GM12892 (cell line): ENCODE measurements around the gene ZFPM1.

Source experiments
- POLR2A ChIP-seq: IDR thresholded peaks from 2 replicates; pipeline ENCODE4 v1.6.1; 2011; ENCODE audit warnings: low read depth, low read length, control low read depth
- POLR2AphosphoS5 ChIP-seq: IDR thresholded peaks from 2 replicates; pipeline ENCODE4 v1.6.1; 2011; ENCODE audit warnings: low read depth, low read length, control low read depth

DNA sequence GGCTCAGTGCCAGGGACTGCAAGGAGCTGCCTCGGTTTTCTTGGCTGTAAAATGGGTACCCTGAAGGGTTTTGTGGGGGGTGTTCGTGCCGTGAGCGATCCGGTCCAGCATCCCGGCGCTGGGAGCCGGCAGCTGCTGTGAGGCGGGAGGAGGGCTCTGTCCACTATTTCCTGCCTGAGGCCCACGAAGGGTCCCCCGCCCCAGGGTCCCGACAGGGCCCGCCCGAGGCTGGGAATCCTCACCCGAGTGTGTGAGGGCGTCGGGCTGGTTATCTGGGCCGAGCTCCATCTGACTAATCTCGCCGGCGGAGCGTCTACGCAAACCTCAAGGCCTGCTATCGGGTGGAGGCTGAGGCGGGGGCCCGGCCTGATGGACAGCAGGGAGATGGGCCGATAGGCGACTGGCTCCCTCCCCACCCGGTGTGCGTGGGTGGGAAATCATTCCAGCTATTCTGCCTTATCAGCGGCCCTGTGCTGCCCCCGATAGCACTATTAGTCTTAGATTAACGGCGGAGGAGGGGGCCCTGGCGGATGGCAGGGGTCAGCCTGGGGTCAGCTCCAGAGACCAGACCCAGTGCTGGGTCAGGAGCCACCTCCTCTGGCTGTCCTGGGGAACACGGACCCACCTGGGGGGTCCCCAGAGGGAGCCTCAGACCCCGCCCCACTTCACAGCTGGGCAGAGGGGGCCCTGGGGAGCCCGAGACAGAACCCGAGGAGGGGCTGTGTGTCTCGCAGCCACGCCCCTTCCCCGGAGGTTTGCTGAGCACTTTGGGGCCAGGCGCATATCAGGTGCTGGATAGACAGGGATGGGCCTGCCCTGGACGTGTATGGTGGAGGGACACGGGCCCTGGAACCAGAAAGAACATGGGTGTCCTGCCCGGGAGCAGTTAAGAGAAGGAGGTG is 44.7 kb downstream of the ZFPM1 start:
- TF ChIP-seq POLR2A (no peak), POLR2AphosphoS5 (no peak)
